ENCODE results near the gene GIGYF2.

DNA sequence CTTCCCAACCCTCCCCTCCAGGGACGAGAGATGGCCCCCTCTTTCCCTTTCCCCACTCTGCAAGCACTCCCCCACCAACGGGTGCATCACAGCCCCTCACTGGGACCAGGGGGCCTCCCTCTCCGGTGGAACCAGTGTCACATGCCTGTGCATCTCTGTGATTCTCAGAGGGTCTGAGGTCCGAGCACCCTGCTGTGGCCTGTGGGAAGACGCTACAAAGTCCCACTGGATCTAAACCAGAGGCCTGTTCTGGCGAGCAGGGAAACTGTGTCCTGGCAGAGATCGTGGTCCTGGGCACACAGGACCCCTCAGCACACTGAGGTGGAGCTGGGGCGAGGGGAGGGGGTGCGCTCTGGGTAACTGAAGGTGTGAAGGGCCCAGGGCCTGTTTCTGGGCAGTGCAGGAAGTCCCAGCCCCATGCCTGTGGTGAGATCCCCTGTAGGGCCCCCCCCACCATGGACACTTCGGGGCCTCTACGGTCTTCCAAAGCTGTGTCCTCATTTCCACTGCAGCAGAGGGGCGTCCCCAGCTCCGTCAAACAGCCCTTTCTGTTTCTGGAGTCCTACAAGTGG is 180.9 kb downstream of the GIGYF2 start:
- TF ChIP-seq, protein P1, sequence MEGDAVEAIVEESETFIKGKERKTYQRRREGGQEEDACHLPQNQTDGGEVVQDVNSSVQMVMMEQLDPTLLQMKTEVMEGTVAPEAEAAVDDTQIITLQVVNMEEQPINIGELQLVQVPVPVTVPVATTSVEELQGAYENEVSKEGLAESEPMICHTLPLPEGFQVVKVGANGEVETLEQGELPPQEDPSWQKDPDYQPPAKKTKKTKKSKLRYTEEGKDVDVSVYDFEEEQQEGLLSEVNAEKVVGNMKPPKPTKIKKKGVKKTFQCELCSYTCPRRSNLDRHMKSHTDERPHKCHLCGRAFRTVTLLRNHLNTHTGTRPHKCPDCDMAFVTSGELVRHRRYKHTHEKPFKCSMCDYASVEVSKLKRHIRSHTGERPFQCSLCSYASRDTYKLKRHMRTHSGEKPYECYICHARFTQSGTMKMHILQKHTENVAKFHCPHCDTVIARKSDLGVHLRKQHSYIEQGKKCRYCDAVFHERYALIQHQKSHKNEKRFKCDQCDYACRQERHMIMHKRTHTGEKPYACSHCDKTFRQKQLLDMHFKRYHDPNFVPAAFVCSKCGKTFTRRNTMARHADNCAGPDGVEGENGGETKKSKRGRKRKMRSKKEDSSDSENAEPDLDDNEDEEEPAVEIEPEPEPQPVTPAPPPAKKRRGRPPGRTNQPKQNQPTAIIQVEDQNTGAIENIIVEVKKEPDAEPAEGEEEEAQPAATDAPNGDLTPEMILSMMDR (optimal IDR thresholded peaks at IDR 0.05 in 1 of 3, IDR thresholded peaks at IDR 0.05 in 1 of 3, conservative IDR thresholded peaks at IDR 0.05 in 1 of 3; ENCODE audit: extremely low read depth in 1 of 3, insufficient read depth in 2 of 3, low read length in 3 of 3) = no peak
- no peak for TF ChIP-seq EZH2 (IDR thresholded peaks at IDR 0.05; ENCODE audit: low read length)
